Fibroblast of mammary gland (primary cell): Measurements from ENCODE around the gene OPN1MW.
"Not testable (repeated sequence)": the region's sequence is repeated elsewhere in the genome, so short reads cannot be mapped to it uniquely, and the experiment has no call there.

Source experiments
- DNase-seq: peaks from one replicate; pipeline ENCODE4 v3.0.0-alpha.2; 2010; ENCODE audit warnings: low read depth
- H3K4me3 ChIP-seq: 2 replicates; pipeline ENCODE4 v1.5.1; 2011; ENCODE audit warnings: low read depth, mild to moderate bottlenecking, low read length, moderate library complexity; ENCODE audit not compliant: control insufficient read depth
- TF ChIP-seq, protein P1 (sequence below): conservative IDR thresholded peaks from 2 replicates; pipeline ENCODE4 v1.5.1; 2011; ENCODE audit warnings: low read depth, low read length, inconsistent platforms; ENCODE audit not compliant: control insufficient read depth, insufficient read depth

Gene OPN1MW

GRCh38 chrX:154182296-154182695, at the start of gene OPN1MW:
OPN1MW (plus strand) TSS chrX:154182596; CDS start chrX:154182678, 82 bp downstream.
- not testable (repeated sequence) for H3K4me3 ChIP-seq, DNase-seq

- no peak for DNase-seq
- TF ChIP-seq, protein P1, sequence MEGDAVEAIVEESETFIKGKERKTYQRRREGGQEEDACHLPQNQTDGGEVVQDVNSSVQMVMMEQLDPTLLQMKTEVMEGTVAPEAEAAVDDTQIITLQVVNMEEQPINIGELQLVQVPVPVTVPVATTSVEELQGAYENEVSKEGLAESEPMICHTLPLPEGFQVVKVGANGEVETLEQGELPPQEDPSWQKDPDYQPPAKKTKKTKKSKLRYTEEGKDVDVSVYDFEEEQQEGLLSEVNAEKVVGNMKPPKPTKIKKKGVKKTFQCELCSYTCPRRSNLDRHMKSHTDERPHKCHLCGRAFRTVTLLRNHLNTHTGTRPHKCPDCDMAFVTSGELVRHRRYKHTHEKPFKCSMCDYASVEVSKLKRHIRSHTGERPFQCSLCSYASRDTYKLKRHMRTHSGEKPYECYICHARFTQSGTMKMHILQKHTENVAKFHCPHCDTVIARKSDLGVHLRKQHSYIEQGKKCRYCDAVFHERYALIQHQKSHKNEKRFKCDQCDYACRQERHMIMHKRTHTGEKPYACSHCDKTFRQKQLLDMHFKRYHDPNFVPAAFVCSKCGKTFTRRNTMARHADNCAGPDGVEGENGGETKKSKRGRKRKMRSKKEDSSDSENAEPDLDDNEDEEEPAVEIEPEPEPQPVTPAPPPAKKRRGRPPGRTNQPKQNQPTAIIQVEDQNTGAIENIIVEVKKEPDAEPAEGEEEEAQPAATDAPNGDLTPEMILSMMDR = no peak
- H3K4me3 ChIP-seq = no peak overlapping the region
These were observed 46.8 kb upstream of the OPN1MW start for GRCh38 chrX:154135458-154136229.

GRCh38 chrX:154136627-154137161, 45.7 kb upstream of the OPN1MW start:
- peak overlapping the region; percentile 9 for H3K4me3 ChIP-seq
- TF ChIP-seq, protein P1 = no peak
- DNase-seq = peak; percentile 31

- H3K4me3 ChIP-seq = no peak overlapping the region
- TF ChIP-seq, protein P1 = no peak
- no peak for DNase-seq
These were observed 43.5 kb upstream of the OPN1MW start for GRCh38 chrX:154138857-154139256.

DNA sequence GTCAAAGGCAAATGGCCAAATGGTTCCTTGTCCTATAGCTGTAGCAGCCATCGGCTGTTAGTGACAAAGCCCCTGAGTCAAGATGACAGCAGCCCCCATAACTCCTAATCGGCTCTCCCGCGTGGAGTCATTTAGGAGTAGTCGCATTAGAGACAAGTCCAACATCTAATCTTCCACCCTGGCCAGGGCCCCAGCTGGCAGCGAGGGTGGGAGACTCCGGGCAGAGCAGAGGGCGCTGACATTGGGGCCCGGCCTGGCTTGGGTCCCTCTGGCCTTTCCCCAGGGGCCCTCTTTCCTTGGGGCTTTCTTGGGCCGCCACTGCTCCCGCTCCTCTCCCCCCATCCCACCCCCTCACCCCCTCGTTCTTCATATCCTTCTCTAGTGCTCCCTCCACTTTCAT, 42.2 kb upstream of the OPN1MW start:
- TF ChIP-seq, protein P1 = no peak
- no peak overlapping the region for H3K4me3 ChIP-seq
- DNase-seq = no peak

GRCh38 chrX:154140742-154141141, 41.7 kb upstream of the OPN1MW start:
- TF ChIP-seq, protein P1 = no peak
- DNase-seq = no peak

GRCh38 chrX:154142386-154142785, 40.0 kb upstream of the OPN1MW start:
- no peak for DNase-seq
- H3K4me3 ChIP-seq = no peak overlapping the region
- TF ChIP-seq, protein P1 = no peak

More at GRCh38 chrX:154140742-154141141, 41.7 kb upstream of the OPN1MW start:
- no peak overlapping the region for H3K4me3 ChIP-seq
